Measurements from ENCODE around the gene PPP2R1B.

The PPP2R1B gene

DNA sequence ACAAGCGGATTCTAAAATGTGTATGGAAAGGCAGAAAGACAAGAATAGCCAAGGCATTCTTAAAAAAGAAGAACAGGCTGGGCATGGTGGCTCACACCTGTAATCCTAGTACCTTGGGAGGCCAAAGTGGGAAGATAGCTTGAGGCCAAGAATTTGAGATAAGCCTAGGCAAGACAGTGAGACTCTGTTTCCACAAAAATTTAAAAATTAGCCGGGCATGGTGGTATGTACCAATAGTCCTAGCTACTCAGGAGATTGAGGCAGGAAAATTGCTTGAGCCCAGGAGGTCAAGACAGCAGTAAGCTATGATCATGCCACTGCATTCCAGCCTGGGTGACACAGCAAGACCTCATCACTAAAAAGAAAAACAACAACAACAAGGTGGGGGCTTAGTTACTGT is 46.0 kb upstream of the PPP2R1B start:
- TF ChIP-seq TAF1 (IDR thresholded peaks at IDR 0.05; ENCODE audit: low read depth) (no peak), ZBTB7A (IDR thresholded peaks at IDR 0.05; ENCODE audit: low read depth) (no peak), CEBPB (IDR thresholded peaks at IDR 0.05) (no peak), TEAD4 (IDR thresholded peaks at IDR 0.05) (no peak)

DNA sequence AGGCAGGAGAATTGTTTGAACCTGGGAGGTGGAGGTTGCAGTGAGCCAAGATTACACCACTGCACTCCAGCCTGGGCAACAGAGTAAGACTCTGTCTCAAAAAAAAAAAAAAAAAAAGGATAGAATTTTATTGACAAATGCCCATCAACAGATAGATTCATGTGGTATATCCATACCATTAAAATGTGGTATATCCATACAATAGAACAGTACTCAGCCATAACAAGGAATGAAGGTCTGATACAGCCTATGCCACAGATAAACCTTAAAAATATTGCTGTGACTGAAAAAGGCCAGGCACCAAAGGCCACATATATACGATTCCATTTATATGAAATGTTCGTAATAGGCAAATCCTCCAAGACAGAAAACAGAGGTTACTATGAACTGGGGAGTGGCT is 45.3 kb upstream of the PPP2R1B start:
- TF ChIP-seq, protein P1, sequence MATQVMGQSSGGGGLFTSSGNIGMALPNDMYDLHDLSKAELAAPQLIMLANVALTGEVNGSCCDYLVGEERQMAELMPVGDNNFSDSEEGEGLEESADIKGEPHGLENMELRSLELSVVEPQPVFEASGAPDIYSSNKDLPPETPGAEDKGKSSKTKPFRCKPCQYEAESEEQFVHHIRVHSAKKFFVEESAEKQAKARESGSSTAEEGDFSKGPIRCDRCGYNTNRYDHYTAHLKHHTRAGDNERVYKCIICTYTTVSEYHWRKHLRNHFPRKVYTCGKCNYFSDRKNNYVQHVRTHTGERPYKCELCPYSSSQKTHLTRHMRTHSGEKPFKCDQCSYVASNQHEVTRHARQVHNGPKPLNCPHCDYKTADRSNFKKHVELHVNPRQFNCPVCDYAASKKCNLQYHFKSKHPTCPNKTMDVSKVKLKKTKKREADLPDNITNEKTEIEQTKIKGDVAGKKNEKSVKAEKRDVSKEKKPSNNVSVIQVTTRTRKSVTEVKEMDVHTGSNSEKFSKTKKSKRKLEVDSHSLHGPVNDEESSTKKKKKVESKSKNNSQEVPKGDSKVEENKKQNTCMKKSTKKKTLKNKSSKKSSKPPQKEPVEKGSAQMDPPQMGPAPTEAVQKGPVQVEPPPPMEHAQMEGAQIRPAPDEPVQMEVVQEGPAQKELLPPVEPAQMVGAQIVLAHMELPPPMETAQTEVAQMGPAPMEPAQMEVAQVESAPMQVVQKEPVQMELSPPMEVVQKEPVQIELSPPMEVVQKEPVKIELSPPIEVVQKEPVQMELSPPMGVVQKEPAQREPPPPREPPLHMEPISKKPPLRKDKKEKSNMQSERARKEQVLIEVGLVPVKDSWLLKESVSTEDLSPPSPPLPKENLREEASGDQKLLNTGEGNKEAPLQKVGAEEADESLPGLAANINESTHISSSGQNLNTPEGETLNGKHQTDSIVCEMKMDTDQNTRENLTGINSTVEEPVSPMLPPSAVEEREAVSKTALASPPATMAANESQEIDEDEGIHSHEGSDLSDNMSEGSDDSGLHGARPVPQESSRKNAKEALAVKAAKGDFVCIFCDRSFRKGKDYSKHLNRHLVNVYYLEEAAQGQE (IDR thresholded peaks at IDR 0.05; ENCODE audit: low read depth), result no peak
- TF ChIP-seq EP300 (IDR thresholded peaks at IDR 0.05; ENCODE audit: borderline replicate concordance), result no peak
- no peak for TF ChIP-seq NFIC (IDR thresholded peaks at IDR 0.05)
- no peak for TF ChIP-seq FOXM1 (IDR thresholded peaks at IDR 0.05; ENCODE audit: borderline replicate concordance, low read depth)
- TF ChIP-seq YY1 (IDR thresholded peaks at IDR 0.05; ENCODE audit: low read depth), result no peak
- TF ChIP-seq CEBPB (IDR thresholded peaks at IDR 0.05), result no peak
- no peak for TF ChIP-seq TAF1 (IDR thresholded peaks at IDR 0.05; ENCODE audit: low read depth)
- TF ChIP-seq TEAD4 (IDR thresholded peaks at IDR 0.05), result no peak
- no peak for TF ChIP-seq ZBTB7A (IDR thresholded peaks at IDR 0.05; ENCODE audit: low read depth)
- no peak for TF ChIP-seq RAD21 (IDR thresholded peaks at IDR 0.05; ENCODE audit: low read depth)
- TF ChIP-seq, protein P2, sequence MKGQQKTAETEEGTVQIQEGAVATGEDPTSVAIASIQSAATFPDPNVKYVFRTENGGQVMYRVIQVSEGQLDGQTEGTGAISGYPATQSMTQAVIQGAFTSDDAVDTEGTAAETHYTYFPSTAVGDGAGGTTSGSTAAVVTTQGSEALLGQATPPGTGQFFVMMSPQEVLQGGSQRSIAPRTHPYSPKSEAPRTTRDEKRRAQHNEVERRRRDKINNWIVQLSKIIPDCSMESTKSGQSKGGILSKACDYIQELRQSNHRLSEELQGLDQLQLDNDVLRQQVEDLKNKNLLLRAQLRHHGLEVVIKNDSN (IDR thresholded peaks at IDR 0.05), result no peak
- TF ChIP-seq, protein P3, sequence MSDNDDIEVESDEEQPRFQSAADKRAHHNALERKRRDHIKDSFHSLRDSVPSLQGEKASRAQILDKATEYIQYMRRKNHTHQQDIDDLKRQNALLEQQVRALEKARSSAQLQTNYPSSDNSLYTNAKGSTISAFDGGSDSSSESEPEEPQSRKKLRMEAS (IDR thresholded peaks at IDR 0.05), result no peak
- TF ChIP-seq TCF12 (IDR thresholded peaks at IDR 0.05; ENCODE audit: low read depth), result no peak
- TF ChIP-seq EGR1 (IDR thresholded peaks at IDR 0.05), result no peak

DNA sequence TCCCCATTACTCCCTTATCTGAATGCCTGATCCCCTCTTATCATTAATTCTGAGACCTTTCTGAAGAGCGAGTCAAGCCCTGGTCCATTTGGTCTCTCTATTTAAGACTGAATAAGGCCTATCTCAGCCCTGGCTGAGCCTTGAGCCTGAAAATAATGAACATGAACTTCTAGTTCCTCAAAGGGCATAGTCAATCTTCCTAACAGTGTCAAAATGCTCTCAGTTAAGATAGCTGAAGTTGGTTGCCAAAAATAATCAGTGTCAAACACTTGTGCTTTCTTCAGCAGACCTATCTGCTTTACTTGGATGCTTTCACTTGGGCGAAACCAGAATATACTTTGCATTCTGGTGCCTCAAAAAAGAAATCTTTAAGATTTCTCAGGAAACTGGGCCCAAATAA is 42.6 kb upstream of the PPP2R1B start:
- TF ChIP-seq TAF1 (IDR thresholded peaks at IDR 0.05; ENCODE audit: low read depth), result no peak
- TF ChIP-seq CEBPB (IDR thresholded peaks at IDR 0.05), result no peak
- no peak for TF ChIP-seq EP300 (IDR thresholded peaks at IDR 0.05; ENCODE audit: borderline replicate concordance)
- no peak for TF ChIP-seq CREB1 (IDR thresholded peaks at IDR 0.05; ENCODE audit: low read depth)
- no peak for TF ChIP-seq RAD21 (IDR thresholded peaks at IDR 0.05; ENCODE audit: low read depth)
- TF ChIP-seq YY1 (IDR thresholded peaks at IDR 0.05; ENCODE audit: low read depth), result no peak
- TF ChIP-seq, protein P2 (IDR thresholded peaks at IDR 0.05), result no peak

DNA sequence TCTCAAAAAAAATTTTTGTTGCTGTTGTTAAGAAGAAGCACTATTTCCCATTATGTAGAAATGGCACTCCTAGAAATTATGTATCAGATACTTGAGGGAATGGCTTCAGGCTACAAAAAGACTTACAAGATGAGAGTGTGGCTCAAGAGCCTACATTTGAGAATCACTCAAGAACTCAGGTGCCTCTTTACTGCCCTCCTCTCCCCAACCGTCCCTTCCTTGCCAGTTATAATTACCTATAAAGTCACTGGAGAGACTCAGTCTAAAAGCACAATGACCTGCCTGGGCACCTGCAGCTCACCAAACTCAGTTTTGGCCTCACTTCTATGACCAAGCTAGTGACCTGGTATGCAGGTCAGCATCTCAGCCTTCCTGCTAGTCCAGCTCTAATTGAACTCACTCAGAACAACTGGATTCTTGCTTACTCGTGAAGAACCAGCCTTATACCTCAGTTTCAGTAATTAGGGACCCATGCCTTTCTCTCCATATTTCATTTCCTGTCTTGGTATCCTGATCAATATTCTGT is 41.9 kb upstream of the PPP2R1B start:
- TF ChIP-seq CEBPB (IDR thresholded peaks at IDR 0.05), result no peak
- TF ChIP-seq TEAD4 (IDR thresholded peaks at IDR 0.05), result no peak
- TF ChIP-seq EP300 (IDR thresholded peaks at IDR 0.05; ENCODE audit: borderline replicate concordance), result no peak
- no peak for TF ChIP-seq NFIC (IDR thresholded peaks at IDR 0.05)
- TF ChIP-seq CREB1 (IDR thresholded peaks at IDR 0.05; ENCODE audit: low read depth), result no peak
- no peak for TF ChIP-seq RAD21 (IDR thresholded peaks at IDR 0.05; ENCODE audit: low read depth)
- TF ChIP-seq, protein P1 (IDR thresholded peaks at IDR 0.05; ENCODE audit: low read depth), result no peak
- no peak for TF ChIP-seq TCF12 (IDR thresholded peaks at IDR 0.05; ENCODE audit: low read depth)
- TF ChIP-seq YY1 (IDR thresholded peaks at IDR 0.05; ENCODE audit: low read depth), result no peak
- no peak for TF ChIP-seq ZBTB7A (IDR thresholded peaks at IDR 0.05; ENCODE audit: low read depth)

DNA sequence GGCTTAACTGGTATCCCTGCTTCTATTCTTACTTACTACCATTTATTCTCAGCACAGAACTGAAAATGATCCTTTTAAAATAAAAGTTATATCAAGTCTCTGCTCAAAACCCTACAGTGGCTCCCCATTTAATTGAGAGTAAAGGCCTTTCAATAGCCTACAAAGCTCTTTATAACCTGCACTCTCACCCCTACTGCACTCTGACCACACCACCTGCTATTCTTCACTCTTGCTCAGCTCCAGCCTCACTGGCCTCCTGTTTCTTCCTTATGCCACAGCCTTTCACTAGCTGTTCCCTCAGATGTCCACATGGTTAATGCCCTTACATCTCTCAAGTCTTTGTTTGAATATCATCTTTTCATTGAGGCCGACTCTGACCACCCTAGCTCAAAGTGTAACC is 40.9 kb upstream of the PPP2R1B start:
- no peak for TF ChIP-seq FOXM1 (IDR thresholded peaks at IDR 0.05; ENCODE audit: borderline replicate concordance, low read depth)
- TF ChIP-seq TAF1 (IDR thresholded peaks at IDR 0.05; ENCODE audit: low read depth), result no peak
- TF ChIP-seq NFIC (IDR thresholded peaks at IDR 0.05), result no peak
- no peak for TF ChIP-seq EGR1 (IDR thresholded peaks at IDR 0.05)
- TF ChIP-seq CEBPB (IDR thresholded peaks at IDR 0.05), result no peak
- TF ChIP-seq YY1 (IDR thresholded peaks at IDR 0.05; ENCODE audit: low read depth), result no peak
- TF ChIP-seq, protein P2 (IDR thresholded peaks at IDR 0.05), result no peak
- TF ChIP-seq TEAD4 (IDR thresholded peaks at IDR 0.05), result no peak
- TF ChIP-seq CREB1 (IDR thresholded peaks at IDR 0.05; ENCODE audit: low read depth), result no peak
- no peak for TF ChIP-seq RAD21 (IDR thresholded peaks at IDR 0.05; ENCODE audit: low read depth)
- no peak for TF ChIP-seq ZBTB7A (IDR thresholded peaks at IDR 0.05; ENCODE audit: low read depth)
- TF ChIP-seq, protein P1 (IDR thresholded peaks at IDR 0.05; ENCODE audit: low read depth), result no peak
- TF ChIP-seq, protein P3 (IDR thresholded peaks at IDR 0.05), result no peak
- no peak for TF ChIP-seq EP300 (IDR thresholded peaks at IDR 0.05; ENCODE audit: borderline replicate concordance)
- no peak for TF ChIP-seq TCF12 (IDR thresholded peaks at IDR 0.05; ENCODE audit: low read depth)
